ENCODE measurements around the gene PPM1L. TPM values are rescaled to one million over a fixed set of nuclear protein-coding genes. Genes with fewer than 3 reads are reported as not detected.

The PPM1L gene
- total and polyA plus RNA-seq, 2 donors (not counting 1 experiment from before 2014, with no cell fraction given) = 1.1 to 12.0 TPM

DNA sequence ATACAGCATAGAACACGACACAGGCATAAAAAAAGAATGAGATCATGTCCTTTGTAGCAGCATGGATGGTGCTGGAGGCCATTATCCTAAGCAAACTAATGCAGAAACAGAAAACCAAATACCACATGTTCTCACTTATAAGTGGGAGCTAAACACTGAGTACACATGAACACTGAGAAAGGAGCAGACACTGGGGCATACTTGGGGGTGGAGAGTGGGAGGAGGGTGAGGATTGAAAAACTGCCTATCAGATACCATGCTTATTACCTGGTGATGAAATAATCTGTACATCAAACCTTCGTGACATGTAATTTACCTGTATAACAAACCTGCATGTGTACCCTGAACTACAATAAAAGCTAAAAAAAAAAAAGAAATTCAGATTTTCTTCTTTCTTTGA is 100.4 kb downstream of the PPM1L start:
- no peak overlapping the region for H3K9ac ChIP-seq (ENCODE audit: low read length)
- H3K27ac ChIP-seq (ENCODE audit: low read length in 2 of 2) = no peak overlapping the region
- H3K36me3 ChIP-seq (replicated peaks in 1 of 2; ENCODE audit: control extremely low read depth in 1 of 2, control insufficient read depth in 1 of 2, extremely low read depth in 1 of 2, insufficient read depth in 2 of 2, low read length in 1 of 2) = no peaks in the 10 kb centered on the region
- H2AFZ ChIP-seq (ENCODE audit: insufficient read depth, low read depth, low read length, poor library complexity, severe bottlenecking) = no peak overlapping the region
- TF ChIP-seq EZH2 (IDR thresholded peaks at IDR 0.05; ENCODE audit: borderline replicate concordance, insufficient read depth, low read depth, low read length, poor library complexity, severe bottlenecking) = no peak
- TF ChIP-seq, protein P1, sequence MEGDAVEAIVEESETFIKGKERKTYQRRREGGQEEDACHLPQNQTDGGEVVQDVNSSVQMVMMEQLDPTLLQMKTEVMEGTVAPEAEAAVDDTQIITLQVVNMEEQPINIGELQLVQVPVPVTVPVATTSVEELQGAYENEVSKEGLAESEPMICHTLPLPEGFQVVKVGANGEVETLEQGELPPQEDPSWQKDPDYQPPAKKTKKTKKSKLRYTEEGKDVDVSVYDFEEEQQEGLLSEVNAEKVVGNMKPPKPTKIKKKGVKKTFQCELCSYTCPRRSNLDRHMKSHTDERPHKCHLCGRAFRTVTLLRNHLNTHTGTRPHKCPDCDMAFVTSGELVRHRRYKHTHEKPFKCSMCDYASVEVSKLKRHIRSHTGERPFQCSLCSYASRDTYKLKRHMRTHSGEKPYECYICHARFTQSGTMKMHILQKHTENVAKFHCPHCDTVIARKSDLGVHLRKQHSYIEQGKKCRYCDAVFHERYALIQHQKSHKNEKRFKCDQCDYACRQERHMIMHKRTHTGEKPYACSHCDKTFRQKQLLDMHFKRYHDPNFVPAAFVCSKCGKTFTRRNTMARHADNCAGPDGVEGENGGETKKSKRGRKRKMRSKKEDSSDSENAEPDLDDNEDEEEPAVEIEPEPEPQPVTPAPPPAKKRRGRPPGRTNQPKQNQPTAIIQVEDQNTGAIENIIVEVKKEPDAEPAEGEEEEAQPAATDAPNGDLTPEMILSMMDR (IDR thresholded peaks at IDR 0.05) = no peak
- H3K79me2 ChIP-seq (ENCODE audit: control insufficient read depth, insufficient read depth, low read length) = no peaks in the 10 kb centered on the region
- H3K4me1 Mint-ChIP-seq = no peaks in the 10 kb centered on the region
- no peaks in the 10 kb centered on the region for H3K4me1 ChIP-seq (ENCODE audit: control insufficient read depth in 2 of 2, insufficient read depth in 2 of 2, low read length in 2 of 2)
- no peak overlapping the region for H3K4me3 ChIP-seq (ENCODE audit: control extremely low read depth in 1 of 5, extremely low read depth in 1 of 5, insufficient read depth in 1 of 5, low read depth in 2 of 5, low read length in 4 of 5)
- ATAC-seq (ENCODE audit: low read depth) (no peak), DNase-seq (no peak)
- no peak overlapping the region for H3K4me2 ChIP-seq (replicated peaks; ENCODE audit: low read depth, low read length, poor library complexity, severe bottlenecking)
- H3K27me3 ChIP-seq (replicated peaks in 1 of 4; ENCODE audit: control extremely low read depth in 1 of 4, control insufficient read depth in 3 of 4, insufficient read depth in 4 of 4, low read length in 3 of 4) = no peaks in the 10 kb centered on the region
- H3K9me3 ChIP-seq (ENCODE audit: control extremely low read depth in 1 of 3, control insufficient read depth in 2 of 3, insufficient read depth in 1 of 3, low read length in 2 of 3) = no peaks in the 10 kb centered on the region
- ChIA-PET POLR2A (no interaction called here), CTCF (no interaction called here)
- H3K27ac Mint-ChIP-seq = no peak overlapping the region
- H3K27me3 Mint-ChIP-seq = peaks cover 9% of the 10 kb centered on the region
- no peaks in the 10 kb centered on the region for H4K20me1 ChIP-seq (ENCODE audit: control insufficient read depth, insufficient read depth, low read length, poor library complexity, severe bottlenecking)
- intact Hi-C loops (cut with micrococcal nuclease) = no loop called here
- H3K4me3 Mint-ChIP-seq = no peak overlapping the region
- peaks cover 4% of the 10 kb centered on the region for H3K9me3 Mint-ChIP-seq (ENCODE audit: insufficient read depth)
- no CpG with 5 or more reads among the region's 2 CpGs for WGBS (ENCODE audit: insufficient coverage)

DNA sequence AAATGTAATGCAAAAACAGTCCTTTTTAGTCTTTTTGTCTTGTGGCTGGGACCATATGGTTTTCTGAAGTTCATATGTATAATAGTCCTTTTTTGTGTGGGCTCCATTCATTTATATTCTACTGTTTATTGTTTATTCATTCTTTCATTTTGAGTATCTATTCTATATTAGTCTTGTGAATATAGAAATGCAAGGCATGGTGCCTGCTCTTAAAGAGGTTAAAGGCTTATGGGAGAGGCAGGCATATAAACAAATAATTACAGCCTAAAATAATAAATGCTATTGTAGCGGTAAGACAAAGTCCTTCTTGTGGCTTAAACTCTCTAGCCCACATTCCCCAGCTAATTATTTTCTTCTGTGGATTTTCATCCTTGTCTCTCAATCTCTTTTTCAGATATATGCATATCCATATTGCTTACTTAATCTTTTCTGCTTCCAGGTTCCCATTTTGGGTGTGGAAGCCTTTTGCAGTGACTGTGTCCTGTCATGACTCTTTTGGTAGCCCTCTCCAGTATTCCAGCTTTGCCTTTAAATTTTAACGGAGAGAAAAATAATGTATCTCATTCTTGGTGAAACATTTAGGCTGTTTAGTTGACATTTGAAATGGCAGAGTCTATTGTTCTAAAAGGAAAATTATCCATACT is 101.6 kb downstream of the PPM1L start:
- Histone ChIP-seq H3K4me2 (replicated peaks; ENCODE audit: low read depth, low read length, poor library complexity, severe bottlenecking) (no peak overlapping the region), H2AFZ (ENCODE audit: insufficient read depth, low read depth, low read length, poor library complexity, severe bottlenecking) (no peak overlapping the region), H3K4me3 (ENCODE audit: control extremely low read depth in 1 of 5, extremely low read depth in 1 of 5, insufficient read depth in 1 of 5, low read depth in 2 of 5, low read length in 4 of 5) (no peak overlapping the region), H4K20me1 (ENCODE audit: control insufficient read depth, insufficient read depth, low read length, poor library complexity, severe bottlenecking) (no peaks in the 10 kb centered on the region), H3K9ac (ENCODE audit: low read length) (no peak overlapping the region), H3K4me1 (ENCODE audit: control insufficient read depth in 2 of 2, insufficient read depth in 2 of 2, low read length in 2 of 2) (no peaks in the 10 kb centered on the region), H3K36me3 (replicated peaks in 1 of 2; ENCODE audit: control extremely low read depth in 1 of 2, control insufficient read depth in 1 of 2, extremely low read depth in 1 of 2, insufficient read depth in 2 of 2, low read length in 1 of 2) (no peaks in the 10 kb centered on the region), H3K27me3 (replicated peaks in 1 of 4; ENCODE audit: control extremely low read depth in 1 of 4, control insufficient read depth in 3 of 4, insufficient read depth in 4 of 4, low read length in 3 of 4) (no peaks in the 10 kb centered on the region), H3K27ac (ENCODE audit: low read length in 2 of 2) (no peak overlapping the region), H3K9me3 (ENCODE audit: control extremely low read depth in 1 of 3, control insufficient read depth in 2 of 3, insufficient read depth in 1 of 3, low read length in 2 of 3) (no peaks in the 10 kb centered on the region), H3K79me2 (ENCODE audit: control insufficient read depth, insufficient read depth, low read length) (no peaks in the 10 kb centered on the region)
- ChIA-PET POLR2A (no interaction called here), CTCF (no interaction called here)
- peaks cover 9% of the 10 kb centered on the region for H3K27me3 Mint-ChIP-seq
- no peak overlapping the region for H3K4me3 Mint-ChIP-seq
- H3K4me1 Mint-ChIP-seq = no peaks in the 10 kb centered on the region
- TF ChIP-seq, protein P1 (IDR thresholded peaks at IDR 0.05) = no peak
- TF ChIP-seq EZH2 (IDR thresholded peaks at IDR 0.05; ENCODE audit: borderline replicate concordance, insufficient read depth, low read depth, low read length, poor library complexity, severe bottlenecking) = no peak
- WGBS (ENCODE audit: insufficient coverage) = 100% methylated on average over 1 of the region's 2 CpGs
- no peak for DNase-seq
- no peak for ATAC-seq (ENCODE audit: low read depth)
- intact Hi-C loops (cut with micrococcal nuclease) = no loop called here
- H3K27ac Mint-ChIP-seq = no peak overlapping the region
- peaks cover 4% of the 10 kb centered on the region for H3K9me3 Mint-ChIP-seq (ENCODE audit: insufficient read depth)

All from B cell (primary cell).